Parathyroid adenoma (tissue), 2 donors: ENCODE measurements around the gene IFITM10.

Source experiments
- H2AFZ ChIP-seq: fragments of 300-600 bp; sonication (generic); one replicate; pipeline ENCODE4 v1.7.0; 2017; ENCODE audit warnings: antibody characterized with exemption, mild to moderate bottlenecking
- H3K27ac ChIP-seq: fragments of 300-600 bp; sonication (generic); one replicate; pipeline ENCODE4 v1.7.0; 2017
- H3K27me3 ChIP-seq: fragments of 300-600 bp; sonication (generic); one replicate; pipeline ENCODE4 v1.7.0; 2017; ENCODE audit warnings: low read length; ENCODE audit not compliant: control insufficient read depth, insufficient read depth
- H3K36me3 ChIP-seq: fragments of 300-600 bp; sonication (generic); one replicate; pipeline ENCODE4 v1.7.0; 2017; ENCODE audit warnings: low read length; ENCODE audit not compliant: control insufficient read depth, insufficient read depth
- H3K4me1 ChIP-seq: fragments of 300-600 bp; sonication (generic); one replicate; pipeline ENCODE4 v1.7.0; 2017; ENCODE audit warnings: control low read depth
- H3K4me2 ChIP-seq: fragments of 300-600 bp; sonication (generic); one replicate; pipeline ENCODE4 v1.7.0; 2017; ENCODE audit warnings: low read length
- H3K4me3 ChIP-seq: fragments of 300-600 bp; sonication (generic); one replicate; pipeline ENCODE4 v1.7.0; 2017; ENCODE audit warnings: low read depth, low read length
- H3K79me2 ChIP-seq: fragments of 300-600 bp; sonication (generic); one replicate; pipeline ENCODE4 v1.7.0; 2017; ENCODE audit warnings: control low read depth
- H3K9ac ChIP-seq: fragments of 300-600 bp; sonication (generic); one replicate; pipeline ENCODE4 v1.7.0; 2017; ENCODE audit warnings: mild to moderate bottlenecking
- H3K9me3 ChIP-seq: fragments of 300-600 bp; sonication (generic); one replicate; pipeline ENCODE4 v1.7.0; 2017; ENCODE audit warnings: low read length; ENCODE audit not compliant: control insufficient read depth
- TF ChIP-seq, protein P1 (sequence below): fragments of 300-600 bp; sonication (generic); IDR thresholded peaks from one replicate; pipeline ENCODE4 v1.7.0; 2017; ENCODE audit warnings: antibody characterized with exemption, mild to moderate bottlenecking
- donor health status: primary hyperparathyroidism.

The IFITM10 gene

DNA sequence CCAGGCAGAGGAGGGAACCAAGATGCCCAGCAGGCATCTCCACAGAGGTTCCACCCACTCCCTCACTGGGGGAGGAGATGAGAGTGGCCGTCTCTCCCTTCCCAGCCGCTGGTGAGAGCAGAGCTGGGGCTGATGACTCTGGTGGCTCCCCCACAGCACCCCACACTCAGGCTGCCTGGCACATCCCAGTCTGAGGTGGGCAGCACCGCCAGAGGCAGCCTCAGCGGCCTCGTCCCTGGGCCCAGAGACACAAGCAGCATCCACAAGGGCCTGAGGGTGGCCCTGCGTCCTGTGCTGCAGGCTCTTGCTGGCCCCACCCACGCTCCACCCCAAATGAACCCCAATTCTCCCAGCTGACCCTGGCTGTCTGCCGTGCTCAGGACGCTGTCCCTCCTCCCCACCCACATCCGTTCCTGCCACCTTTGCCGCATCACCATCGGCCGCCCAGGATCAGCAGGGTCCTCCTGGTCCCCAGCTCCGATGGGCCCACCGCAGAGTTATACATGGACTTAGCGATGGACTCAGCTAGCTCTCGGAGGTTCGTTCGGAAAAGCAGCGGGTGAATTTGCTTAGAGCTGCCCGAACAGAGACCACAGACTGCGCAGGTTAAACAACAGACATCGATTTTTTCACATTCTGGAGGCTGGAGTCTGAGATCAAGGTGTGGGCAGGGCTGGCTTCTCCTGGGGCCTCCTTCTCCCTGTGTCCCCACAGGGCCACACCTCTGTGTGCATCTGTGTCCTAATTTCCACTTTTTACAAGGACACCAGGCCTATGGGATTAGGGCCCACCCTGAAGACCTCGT is 33.5 kb upstream of the IFITM10 start:
- Histone ChIP-seq H3K9ac (no peak overlapping the region), H3K36me3 (no peaks in the 10 kb centered on the region), H3K4me1 (no peaks in the 10 kb centered on the region), H2AFZ (no peak overlapping the region), H3K27me3 (no peaks in the 10 kb centered on the region), H3K9me3 (no peaks in the 10 kb centered on the region), H3K4me2 (no peak overlapping the region), H3K27ac (no peak overlapping the region), H3K4me3 (no peak overlapping the region), H3K79me2 (no peaks in the 10 kb centered on the region)
- TF ChIP-seq, protein P1, sequence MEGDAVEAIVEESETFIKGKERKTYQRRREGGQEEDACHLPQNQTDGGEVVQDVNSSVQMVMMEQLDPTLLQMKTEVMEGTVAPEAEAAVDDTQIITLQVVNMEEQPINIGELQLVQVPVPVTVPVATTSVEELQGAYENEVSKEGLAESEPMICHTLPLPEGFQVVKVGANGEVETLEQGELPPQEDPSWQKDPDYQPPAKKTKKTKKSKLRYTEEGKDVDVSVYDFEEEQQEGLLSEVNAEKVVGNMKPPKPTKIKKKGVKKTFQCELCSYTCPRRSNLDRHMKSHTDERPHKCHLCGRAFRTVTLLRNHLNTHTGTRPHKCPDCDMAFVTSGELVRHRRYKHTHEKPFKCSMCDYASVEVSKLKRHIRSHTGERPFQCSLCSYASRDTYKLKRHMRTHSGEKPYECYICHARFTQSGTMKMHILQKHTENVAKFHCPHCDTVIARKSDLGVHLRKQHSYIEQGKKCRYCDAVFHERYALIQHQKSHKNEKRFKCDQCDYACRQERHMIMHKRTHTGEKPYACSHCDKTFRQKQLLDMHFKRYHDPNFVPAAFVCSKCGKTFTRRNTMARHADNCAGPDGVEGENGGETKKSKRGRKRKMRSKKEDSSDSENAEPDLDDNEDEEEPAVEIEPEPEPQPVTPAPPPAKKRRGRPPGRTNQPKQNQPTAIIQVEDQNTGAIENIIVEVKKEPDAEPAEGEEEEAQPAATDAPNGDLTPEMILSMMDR, result no peak

- Histone ChIP-seq H3K27me3 (no peaks in the 10 kb centered on the region), H3K4me2 (no peak overlapping the region), H3K79me2 (no peaks in the 10 kb centered on the region), H3K9ac (no peak overlapping the region), H2AFZ (no peak overlapping the region), H3K36me3 (no peaks in the 10 kb centered on the region), H3K9me3 (no peaks in the 10 kb centered on the region), H3K27ac (no peak overlapping the region), H3K4me3 (no peak overlapping the region), H3K4me1 (no peaks in the 10 kb centered on the region)
- TF ChIP-seq, protein P1, result no peak
These were observed 32.7 kb upstream of the IFITM10 start for GRCh38 chr11:1782831-1783724.

- Histone ChIP-seq H3K4me1 (no peaks in the 10 kb centered on the region), H2AFZ (no peak overlapping the region), H3K27ac (no peak overlapping the region), H3K79me2 (no peaks in the 10 kb centered on the region), H3K9ac (no peak overlapping the region), H3K36me3 (no peaks in the 10 kb centered on the region), H3K27me3 (no peaks in the 10 kb centered on the region), H3K4me2 (no peak overlapping the region), H3K9me3 (no peaks in the 10 kb centered on the region), H3K4me3 (no peak overlapping the region)
- TF ChIP-seq, protein P1, result no peak
These were observed 31.7 kb upstream of the IFITM10 start for GRCh38 chr11:1782031-1782590.

GRCh38 chr11:1781593-1781975 is 31.2 kb upstream of the IFITM10 start:
- Histone ChIP-seq H3K79me2 (no peaks in the 10 kb centered on the region), H3K27me3 (no peaks in the 10 kb centered on the region), H3K4me2 (no peak overlapping the region), H3K27ac (no peak overlapping the region), H3K36me3 (no peaks in the 10 kb centered on the region), H2AFZ (no peak overlapping the region), H3K4me1 (no peaks in the 10 kb centered on the region), H3K9ac (no peak overlapping the region), H3K9me3 (no peaks in the 10 kb centered on the region), H3K4me3 (no peak overlapping the region)
- TF ChIP-seq, protein P1, result no peak
